ENCODE data around the gene ATP6AP2.
A peak's percentile ranks its signal among the peaks of the same experiment; 100 is the strongest.
"Not testable (repeated sequence)": the region's sequence is repeated elsewhere in the genome, so short reads cannot be mapped to it uniquely, and the experiment has no call there.

Gene ATP6AP2

GRCh38 chrX:40580537-40581335 lies at the start of gene ATP6AP2:
ATP6AP2 (plus strand) TSS chrX:40580970; CDS start chrX:40581066, 96 bp downstream.
- FAIRE-seq: peak; percentile 98

- no peak for FAIRE-seq
Measured at GRCh38 chrX:40531056-40531826, 49.5 kb upstream of the ATP6AP2 start.

- FAIRE-seq: no peak
Measured at GRCh38 chrX:40537310-40537709, 43.5 kb upstream of the ATP6AP2 start.

- no peak for FAIRE-seq
Measured at GRCh38 chrX:40538406-40538805, 42.4 kb upstream of the ATP6AP2 start.

- no peak for FAIRE-seq
Measured at GRCh38 chrX:40539214-40540142, 41.3 kb upstream of the ATP6AP2 start.

- FAIRE-seq: no peak
Measured at GRCh38 chrX:40542208-40542607, 38.6 kb upstream of the ATP6AP2 start.

GRCh38 chrX:40542972-40543371 lies 37.8 kb upstream of the ATP6AP2 start:
- FAIRE-seq: no peak

GRCh38 chrX:40543661-40544328 lies 37.0 kb upstream of the ATP6AP2 start:
- FAIRE-seq: peak; percentile 73

GRCh38 chrX:40544343-40545266 lies 36.2 kb upstream of the ATP6AP2 start:
- no peak for FAIRE-seq

GRCh38 chrX:40546870-40547269 lies 33.9 kb upstream of the ATP6AP2 start:
- FAIRE-seq: no peak

GRCh38 chrX:40550066-40550465 lies 30.7 kb upstream of the ATP6AP2 start:
- no peak for FAIRE-seq

- FAIRE-seq: no peak
Measured at GRCh38 chrX:40552768-40553167, 28.0 kb upstream of the ATP6AP2 start.

GRCh38 chrX:40558590-40558989 lies 22.2 kb upstream of the ATP6AP2 start:
- FAIRE-seq: no peak

- FAIRE-seq: no peak
Measured at GRCh38 chrX:40563784-40564183, 17.0 kb upstream of the ATP6AP2 start.

- no peak for FAIRE-seq
Measured at GRCh38 chrX:40564447-40564846, 16.3 kb upstream of the ATP6AP2 start.

GRCh38 chrX:40570346-40571093 lies 10.2 kb upstream of the ATP6AP2 start:
- FAIRE-seq: no peak

- not testable (repeated sequence) for FAIRE-seq
Measured at GRCh38 chrX:40571164-40571563, 9.6 kb upstream of the ATP6AP2 start.

GRCh38 chrX:40571600-40571999 lies 9.2 kb upstream of the ATP6AP2 start:
- FAIRE-seq: no peak

GRCh38 chrX:40573763-40574162 lies 7.0 kb upstream of the ATP6AP2 start:
- FAIRE-seq: no peak

- FAIRE-seq: not testable (repeated sequence)
Measured at GRCh38 chrX:40575411-40575810, 5.4 kb upstream of the ATP6AP2 start.
